ENCODE data around the gene TTLL11.

The TTLL11 gene

DNA sequence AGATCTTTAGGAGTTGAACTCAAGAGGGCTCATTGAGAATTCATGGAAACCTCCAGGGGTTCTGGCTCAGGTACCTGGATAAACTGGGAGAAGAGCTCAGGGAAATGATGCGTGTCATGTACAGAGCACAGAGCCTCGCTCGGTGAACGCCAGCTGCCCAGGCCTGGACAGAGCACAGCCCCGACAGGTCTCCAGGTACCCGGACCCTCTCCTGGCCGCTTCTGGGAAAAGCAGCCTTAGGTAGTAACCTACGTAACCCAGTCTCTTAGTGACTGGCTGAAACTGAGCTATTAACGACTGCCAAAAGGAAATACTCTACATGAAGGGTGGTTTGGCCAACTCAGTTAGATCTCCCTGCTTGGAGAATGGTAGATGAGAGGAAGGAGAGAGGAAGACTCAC, 157.4 kb downstream of the TTLL11 start:
- no peaks in the 10 kb centered on the region for H3K36me3 ChIP-seq
- H3K27me3 ChIP-seq, result no peaks in the 10 kb centered on the region
- H3K9me3 ChIP-seq, result no peaks in the 10 kb centered on the region
- no peaks in the 10 kb centered on the region for H3K4me1 ChIP-seq (ENCODE audit: control insufficient read depth in 1 of 2, insufficient read depth in 1 of 2, low read depth in 1 of 2, low read length in 1 of 2)
- H3K27ac ChIP-seq, result no peak overlapping the region
- TF ChIP-seq, protein P1, sequence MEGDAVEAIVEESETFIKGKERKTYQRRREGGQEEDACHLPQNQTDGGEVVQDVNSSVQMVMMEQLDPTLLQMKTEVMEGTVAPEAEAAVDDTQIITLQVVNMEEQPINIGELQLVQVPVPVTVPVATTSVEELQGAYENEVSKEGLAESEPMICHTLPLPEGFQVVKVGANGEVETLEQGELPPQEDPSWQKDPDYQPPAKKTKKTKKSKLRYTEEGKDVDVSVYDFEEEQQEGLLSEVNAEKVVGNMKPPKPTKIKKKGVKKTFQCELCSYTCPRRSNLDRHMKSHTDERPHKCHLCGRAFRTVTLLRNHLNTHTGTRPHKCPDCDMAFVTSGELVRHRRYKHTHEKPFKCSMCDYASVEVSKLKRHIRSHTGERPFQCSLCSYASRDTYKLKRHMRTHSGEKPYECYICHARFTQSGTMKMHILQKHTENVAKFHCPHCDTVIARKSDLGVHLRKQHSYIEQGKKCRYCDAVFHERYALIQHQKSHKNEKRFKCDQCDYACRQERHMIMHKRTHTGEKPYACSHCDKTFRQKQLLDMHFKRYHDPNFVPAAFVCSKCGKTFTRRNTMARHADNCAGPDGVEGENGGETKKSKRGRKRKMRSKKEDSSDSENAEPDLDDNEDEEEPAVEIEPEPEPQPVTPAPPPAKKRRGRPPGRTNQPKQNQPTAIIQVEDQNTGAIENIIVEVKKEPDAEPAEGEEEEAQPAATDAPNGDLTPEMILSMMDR (IDR thresholded peaks at IDR 0.05), result no peak
- H3K4me3 ChIP-seq (ENCODE audit: low read depth in 1 of 2, low read length in 1 of 2), result no peak overlapping the region

DNA sequence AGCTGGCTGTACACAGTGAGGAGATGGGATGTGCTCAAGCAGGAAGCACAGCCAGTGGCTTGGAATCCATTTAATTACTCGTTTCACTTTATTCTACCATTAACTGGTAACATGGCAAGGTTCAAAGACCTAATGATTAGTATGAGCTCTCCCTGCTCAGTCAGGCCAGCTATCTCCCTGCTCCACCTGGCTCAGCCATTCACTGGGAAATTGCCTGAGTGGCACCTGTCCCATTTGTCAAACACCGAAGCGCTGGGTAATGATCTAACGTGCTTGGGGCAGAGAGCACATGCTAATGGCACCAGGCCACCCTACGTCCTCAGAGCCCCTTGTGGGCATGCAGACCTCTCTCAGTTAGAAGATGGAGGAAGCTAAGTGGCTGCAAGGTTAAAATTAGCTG, 162.2 kb downstream of the TTLL11 start:
- Histone ChIP-seq H3K27me3 (no peaks in the 10 kb centered on the region), H3K27ac (no peak overlapping the region), H3K4me3 (ENCODE audit: low read depth in 1 of 2, low read length in 1 of 2) (no peak overlapping the region), H3K36me3 (no peaks in the 10 kb centered on the region), H3K4me1 (ENCODE audit: control insufficient read depth in 1 of 2, insufficient read depth in 1 of 2, low read depth in 1 of 2, low read length in 1 of 2) (no peaks in the 10 kb centered on the region), H3K9me3 (no peaks in the 10 kb centered on the region)
- TF ChIP-seq, protein P1 (IDR thresholded peaks at IDR 0.05), result no peak

DNA sequence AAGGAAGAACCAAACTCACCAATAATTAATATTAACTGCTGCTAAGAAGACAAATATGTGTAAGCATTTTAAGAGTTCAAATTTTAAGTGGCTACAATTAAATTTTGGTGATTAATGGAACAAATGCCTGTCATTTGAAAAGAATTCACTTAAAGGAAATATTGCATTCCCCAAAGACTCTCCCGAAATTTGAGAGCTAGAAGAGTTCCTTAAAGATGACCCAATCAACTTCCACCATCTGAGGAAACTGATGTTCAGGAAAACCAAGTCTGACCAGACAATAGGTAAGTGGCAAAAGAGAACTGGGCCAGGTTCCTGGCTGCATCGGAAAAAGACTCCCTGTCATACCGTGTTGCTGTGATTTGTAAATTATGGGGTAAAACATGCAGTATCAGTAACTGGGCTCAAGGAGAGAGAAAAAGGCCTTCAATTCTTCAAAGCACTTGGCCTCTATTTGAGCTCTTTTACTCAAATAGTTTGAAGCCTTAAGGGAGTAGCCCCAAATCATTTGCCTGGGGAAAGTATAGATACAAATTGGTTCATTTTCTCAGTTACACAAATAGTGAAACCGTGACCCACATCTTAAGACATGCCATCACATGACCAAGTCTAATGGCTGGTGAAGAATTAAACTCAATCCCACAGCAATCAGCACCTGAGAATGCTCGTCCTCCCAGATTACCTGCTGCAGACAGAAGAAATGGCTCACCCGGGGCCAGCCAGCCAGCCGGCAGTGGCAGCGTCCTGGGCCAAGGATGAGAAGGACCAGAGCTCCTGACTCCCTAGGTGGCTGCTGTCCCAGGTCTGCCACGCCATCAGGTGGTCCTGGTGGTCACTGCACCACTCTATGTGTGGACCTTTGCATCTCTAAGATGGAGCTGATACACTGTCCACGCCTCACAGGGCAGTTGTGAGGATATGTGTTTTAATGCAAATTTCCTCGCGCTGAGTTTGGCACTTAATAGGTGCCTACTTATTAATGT, 162.9 kb downstream of the TTLL11 start:
- no peak overlapping the region for H3K4me3 ChIP-seq (ENCODE audit: low read depth in 1 of 2, low read length in 1 of 2)
- no peaks in the 10 kb centered on the region for H3K27me3 ChIP-seq
- H3K4me1 ChIP-seq (ENCODE audit: control insufficient read depth in 1 of 2, insufficient read depth in 1 of 2, low read depth in 1 of 2, low read length in 1 of 2), result no peaks in the 10 kb centered on the region
- no peak overlapping the region for H3K27ac ChIP-seq
- H3K9me3 ChIP-seq, result no peaks in the 10 kb centered on the region
- H3K36me3 ChIP-seq, result no peaks in the 10 kb centered on the region
- TF ChIP-seq, protein P1 (IDR thresholded peaks at IDR 0.05), result no peak

DNA sequence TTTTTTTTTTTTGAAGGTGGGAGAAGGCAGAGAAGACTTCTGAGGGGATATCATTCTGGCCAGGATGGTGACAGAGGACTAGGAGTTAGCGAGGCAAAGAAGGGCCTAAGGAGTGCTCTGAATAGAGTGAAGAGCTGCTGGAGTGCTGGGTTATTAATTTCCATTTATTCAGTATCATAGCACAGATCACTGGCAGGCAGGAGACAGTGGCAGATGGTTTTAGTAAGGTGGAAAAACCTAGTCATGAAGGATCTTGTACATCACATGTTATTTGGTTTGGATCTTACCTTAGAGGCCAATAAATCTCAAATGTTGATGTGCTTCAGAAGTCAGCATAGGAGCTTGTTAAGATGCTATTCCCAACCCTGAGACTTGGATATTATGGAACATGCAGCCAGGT, 165.5 kb downstream of the TTLL11 start:
- no peaks in the 10 kb centered on the region for H3K27me3 ChIP-seq
- TF ChIP-seq, protein P1 (IDR thresholded peaks at IDR 0.05), result no peak
- H3K4me3 ChIP-seq (ENCODE audit: low read depth in 1 of 2, low read length in 1 of 2), result no peak overlapping the region
- H3K36me3 ChIP-seq, result no peaks in the 10 kb centered on the region
- no peaks in the 10 kb centered on the region for H3K4me1 ChIP-seq (ENCODE audit: control insufficient read depth in 1 of 2, insufficient read depth in 1 of 2, low read depth in 1 of 2, low read length in 1 of 2)
- no peak overlapping the region for H3K27ac ChIP-seq
- H3K9me3 ChIP-seq, result no peaks in the 10 kb centered on the region

DNA sequence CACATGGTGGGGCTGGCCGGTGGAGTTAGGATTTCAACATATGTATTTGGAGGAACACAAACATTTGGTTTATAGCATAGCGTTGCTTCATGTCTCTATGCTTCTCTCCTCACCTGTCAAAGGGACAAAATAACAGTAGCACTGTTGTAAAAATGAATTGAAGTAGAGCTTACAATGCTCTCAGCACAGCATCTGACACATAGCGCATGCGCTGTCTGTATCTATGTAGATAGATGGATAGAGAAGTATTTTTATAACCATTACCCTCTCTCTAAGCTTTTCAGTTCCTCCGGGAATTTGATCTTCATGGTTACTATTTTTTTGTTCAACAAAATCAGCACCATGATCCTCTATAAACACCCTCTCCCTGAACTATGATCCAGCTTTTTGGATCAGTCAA, 166.0 kb downstream of the TTLL11 start:
- no peaks in the 10 kb centered on the region for H3K27me3 ChIP-seq
- H3K4me3 ChIP-seq (ENCODE audit: low read depth in 1 of 2, low read length in 1 of 2), result no peak overlapping the region
- H3K4me1 ChIP-seq (ENCODE audit: control insufficient read depth in 1 of 2, insufficient read depth in 1 of 2, low read depth in 1 of 2, low read length in 1 of 2), result no peaks in the 10 kb centered on the region
- TF ChIP-seq, protein P1 (IDR thresholded peaks at IDR 0.05), result no peak
- H3K36me3 ChIP-seq, result no peaks in the 10 kb centered on the region
- no peak overlapping the region for H3K27ac ChIP-seq
- no peaks in the 10 kb centered on the region for H3K9me3 ChIP-seq
